Measurements from ENCODE around the gene GPR152.

The GPR152 gene

GRCh38 chr11:67442504-67443404, 9.8 kb downstream of the GPR152 start:
- DNase-seq (ENCODE audit: extremely low spot score, insufficient read length, low read depth) (no peak), FAIRE-seq (no peak)

GRCh38 chr11:67441731-67442351, 10.7 kb downstream of the GPR152 start:
- FAIRE-seq (no peak), DNase-seq (ENCODE audit: extremely low spot score, insufficient read length, low read depth) (no peak)

- DNase-seq (ENCODE audit: extremely low spot score, insufficient read length, low read depth) (no peak), FAIRE-seq (no peak)
Measured at GRCh38 chr11:67441098-67441563, 11.4 kb downstream of the GPR152 start.

DNA sequence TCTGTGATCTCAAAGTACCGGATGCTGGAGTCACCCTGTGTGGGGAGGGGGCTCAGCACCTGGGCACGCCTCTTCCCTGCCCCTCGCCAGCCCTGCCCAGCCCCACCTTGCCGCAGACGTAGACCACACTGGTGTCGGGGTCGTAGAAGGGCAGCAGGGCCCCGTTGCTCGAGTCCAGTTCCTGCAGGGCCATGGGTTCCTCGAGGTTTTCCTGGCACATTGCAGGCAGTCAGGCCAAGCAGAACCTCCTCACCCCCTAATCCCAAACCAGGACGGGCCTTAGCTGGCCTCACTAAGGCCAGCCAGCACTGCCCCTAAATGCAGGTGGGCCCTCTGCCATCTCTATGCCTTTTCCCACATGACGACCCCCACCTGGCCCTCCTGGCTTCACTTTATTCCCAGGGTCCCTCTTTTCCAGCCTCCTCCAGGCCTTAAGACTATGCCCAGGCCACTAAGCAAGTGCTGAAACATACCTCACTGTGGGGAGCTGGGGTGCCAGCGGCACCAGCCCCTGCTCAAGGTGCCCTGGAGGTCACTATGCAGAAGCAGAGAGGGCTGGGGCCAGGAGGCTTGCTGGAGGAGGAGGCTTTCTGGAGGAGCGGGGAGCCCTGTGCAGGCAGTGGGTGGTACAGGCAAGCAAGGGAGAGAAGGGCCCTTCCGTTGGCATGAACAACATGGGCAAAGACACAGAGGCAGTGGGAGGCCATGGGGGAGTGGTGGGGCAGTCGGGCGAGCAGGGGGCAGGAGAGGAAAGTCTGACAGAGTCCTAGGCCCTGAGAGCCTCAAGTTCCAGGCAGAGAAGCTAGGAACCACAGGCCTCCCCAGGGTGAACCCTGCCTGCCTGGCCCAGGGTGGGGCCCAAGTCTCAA, 12.1 kb downstream of the GPR152 start:
- FAIRE-seq, result no peak
- DNase-seq (ENCODE audit: extremely low spot score, insufficient read length, low read depth), result no peak

DNA sequence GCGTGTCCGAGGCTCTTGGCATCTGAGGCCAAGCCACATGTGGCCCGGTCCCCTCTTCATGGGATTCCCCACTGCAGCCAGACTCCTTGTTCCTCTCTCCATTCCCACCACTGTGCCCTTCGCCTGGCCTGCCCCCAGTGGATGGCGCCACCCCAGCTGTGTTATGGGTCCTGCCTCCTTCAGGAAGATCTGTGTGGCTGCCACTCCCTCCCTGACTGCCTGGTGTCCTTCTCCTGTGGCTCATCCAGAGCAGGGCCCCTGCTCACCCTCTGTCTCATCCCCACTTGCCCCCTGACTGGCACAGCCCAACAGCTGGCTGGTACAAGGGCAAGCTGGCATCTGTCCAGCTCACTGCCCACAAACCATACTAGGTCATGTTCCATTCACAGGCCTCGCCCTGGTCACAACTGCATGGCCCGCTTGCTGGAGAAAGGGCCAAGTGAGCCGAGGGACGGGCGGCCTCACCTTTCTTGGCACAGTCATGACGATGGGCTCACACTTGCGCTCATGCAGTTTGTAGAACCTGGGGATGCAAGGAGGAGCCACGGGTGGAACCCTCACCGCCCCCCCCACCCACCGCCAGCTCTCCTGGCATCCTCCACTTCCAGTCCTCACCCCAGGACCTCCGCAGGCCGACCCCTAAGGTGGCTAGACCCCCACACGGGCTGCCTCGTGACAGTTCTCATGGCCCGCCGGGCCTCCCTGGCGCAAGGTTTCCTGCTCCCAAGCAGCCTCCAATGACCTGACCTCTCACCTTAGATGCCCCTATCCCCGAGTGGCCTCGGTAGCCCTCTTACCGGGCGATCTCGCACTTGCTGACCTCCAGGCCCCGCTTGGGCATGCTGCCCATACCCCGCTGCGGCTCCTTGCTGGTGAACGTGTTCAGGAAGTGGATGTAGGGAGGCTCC, 13.0 kb downstream of the GPR152 start:
- FAIRE-seq, result no peak
- DNase-seq (ENCODE audit: extremely low spot score, insufficient read length, low read depth), result no peak

DNA sequence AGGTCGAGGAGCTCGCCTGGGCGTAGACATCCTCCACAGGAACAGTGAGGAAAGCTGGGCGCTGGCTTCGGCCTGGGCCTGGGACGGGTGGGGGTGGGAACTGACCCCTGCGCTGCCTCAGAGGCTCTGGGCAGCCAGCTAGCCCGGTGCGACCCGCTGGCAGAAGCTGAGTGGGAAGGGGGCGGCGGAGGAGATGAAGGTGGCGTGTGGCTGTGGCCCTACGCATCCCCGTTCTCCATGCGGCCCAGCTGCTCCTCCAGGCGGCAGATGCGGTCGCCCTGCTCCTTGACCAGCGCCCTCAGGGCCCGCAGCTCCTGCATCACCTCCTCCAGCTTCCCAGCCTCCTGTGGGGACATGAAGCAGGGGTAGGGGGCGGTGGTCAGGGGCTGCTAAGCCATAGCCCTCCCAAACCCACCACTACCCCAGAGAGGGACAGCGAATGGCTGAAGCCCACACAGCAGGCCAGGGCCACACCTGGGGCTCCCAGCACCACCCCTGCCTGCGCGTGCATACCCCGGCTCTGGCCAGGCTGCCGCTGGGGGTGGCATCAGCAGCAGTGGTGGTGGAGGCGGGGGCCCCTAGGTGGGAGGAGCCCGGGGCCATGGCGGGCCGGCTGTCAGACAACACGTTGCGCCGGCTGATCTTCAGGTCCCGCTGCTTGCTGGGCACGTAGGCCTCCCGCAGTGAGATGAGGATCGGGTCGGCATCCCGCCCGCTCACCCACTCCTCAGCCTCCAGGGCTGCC, 14.2 kb downstream of the GPR152 start:
- peak; percentile 61 for DNase-seq (ENCODE audit: extremely low spot score, insufficient read length, low read depth)
- peak; percentile 83 for FAIRE-seq

DNA sequence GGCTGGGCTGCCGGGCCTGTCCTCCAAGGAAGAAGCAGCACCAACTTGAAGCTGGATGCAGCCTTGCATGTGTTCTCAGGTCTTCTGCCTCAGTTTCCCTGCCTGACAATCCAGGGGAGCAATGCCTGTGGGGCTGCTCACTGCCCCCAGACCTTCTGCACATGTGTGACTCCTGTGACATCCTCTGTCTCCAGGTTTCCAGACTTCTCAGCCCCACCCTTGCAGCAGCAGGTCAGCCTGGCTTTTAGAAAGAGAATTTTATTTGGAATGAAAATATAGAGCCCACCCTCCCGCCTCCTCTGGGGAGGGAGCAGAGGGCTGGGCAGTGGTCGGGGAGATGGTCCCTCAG, 14.7 kb downstream of the GPR152 start:
- FAIRE-seq (no peak), DNase-seq (ENCODE audit: extremely low spot score, insufficient read length, low read depth) (no peak)

- FAIRE-seq, result no peak
- DNase-seq (ENCODE audit: extremely low spot score, insufficient read length, low read depth), result peak; percentile 67
Measured at GRCh38 chr11:67437082-67437808, 15.3 kb downstream of the GPR152 start, which contains the start of gene PTPRCAP. Gene PTPRCAP (minus strand): TSS chr11:67437682. CDS start chr11:67437619, 63 bp downstream.

GRCh38 chr11:67436459-67437081, 16.0 kb downstream of the GPR152 start:
- FAIRE-seq (peak; percentile 97), DNase-seq (ENCODE audit: extremely low spot score, insufficient read length, low read depth) (peak; percentile 73)

DNA sequence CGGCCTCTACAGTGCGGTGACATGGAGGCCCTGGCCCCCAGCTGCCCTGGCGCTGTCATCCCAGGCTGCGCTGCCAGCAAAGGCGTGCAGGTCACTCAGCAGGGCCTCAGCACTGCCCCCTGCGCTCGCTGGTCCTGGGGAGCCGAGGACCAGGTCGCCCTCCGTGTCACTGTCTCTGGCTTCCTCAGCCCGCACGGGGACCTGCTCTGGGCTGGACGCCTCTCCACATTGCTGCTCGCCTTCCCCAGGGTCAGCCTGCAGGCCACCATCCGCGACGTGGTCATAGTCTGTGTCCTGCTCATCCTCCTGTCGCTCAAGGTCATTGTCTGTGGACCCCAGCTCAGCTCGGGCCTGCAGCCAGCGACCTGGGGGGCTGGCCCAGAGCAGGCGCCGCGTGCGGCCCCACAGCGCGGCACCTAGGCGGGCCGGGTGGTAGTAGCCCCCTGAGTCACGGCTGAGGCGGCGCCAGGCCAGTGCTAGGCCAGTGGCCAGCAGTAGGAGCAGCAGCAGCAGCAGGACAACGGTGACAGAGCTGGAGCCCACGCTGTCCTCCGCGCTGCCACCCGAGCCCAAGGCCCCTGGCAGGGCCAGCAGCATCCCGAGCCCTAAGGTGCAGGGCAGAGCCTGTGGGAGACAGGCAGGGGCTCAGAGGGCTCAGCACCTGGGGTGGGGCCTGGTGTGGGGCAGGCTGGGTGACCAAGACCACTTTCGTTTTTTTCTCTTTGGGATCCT, 16.6 kb downstream of the GPR152 start:
- FAIRE-seq (no peak), DNase-seq (ENCODE audit: extremely low spot score, insufficient read length, low read depth) (no peak)

DNA sequence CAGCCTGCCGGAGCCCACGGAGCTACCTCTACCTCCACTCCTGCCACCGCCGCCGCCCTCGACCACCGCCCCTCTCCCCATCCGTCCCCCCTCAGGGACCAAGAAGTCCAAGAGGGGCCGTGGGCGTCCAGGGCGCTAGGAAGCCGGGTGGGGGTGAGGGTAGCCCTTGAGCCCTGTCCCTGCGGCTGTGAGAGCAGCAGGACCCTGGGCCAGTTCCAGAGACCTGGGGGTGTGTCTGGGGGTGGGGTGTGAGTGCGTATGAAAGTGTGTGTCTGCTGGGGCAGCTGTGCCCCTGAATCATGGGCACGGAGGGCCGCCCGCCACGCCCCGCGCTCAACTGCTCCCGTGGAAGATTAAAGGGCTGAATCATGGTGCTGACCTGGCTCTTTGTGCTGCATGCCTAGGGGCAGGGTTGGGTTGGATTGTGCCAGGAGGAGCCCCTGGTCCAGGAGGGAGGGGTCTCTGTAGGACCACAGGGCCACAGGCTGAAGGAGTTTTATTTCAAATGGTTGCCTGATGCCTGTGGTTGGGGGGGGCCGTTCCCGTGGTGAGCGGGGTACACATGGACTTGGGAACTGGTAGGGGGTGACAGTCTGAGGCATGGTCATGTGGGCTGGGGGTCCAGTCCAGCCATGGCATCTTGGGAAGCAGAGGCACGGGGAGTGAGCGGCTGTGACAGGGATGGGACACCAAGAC, 17.4 kb downstream of the GPR152 start:
- DNase-seq (ENCODE audit: extremely low spot score, insufficient read length, low read depth) (no peak), FAIRE-seq (no peak)

DNA sequence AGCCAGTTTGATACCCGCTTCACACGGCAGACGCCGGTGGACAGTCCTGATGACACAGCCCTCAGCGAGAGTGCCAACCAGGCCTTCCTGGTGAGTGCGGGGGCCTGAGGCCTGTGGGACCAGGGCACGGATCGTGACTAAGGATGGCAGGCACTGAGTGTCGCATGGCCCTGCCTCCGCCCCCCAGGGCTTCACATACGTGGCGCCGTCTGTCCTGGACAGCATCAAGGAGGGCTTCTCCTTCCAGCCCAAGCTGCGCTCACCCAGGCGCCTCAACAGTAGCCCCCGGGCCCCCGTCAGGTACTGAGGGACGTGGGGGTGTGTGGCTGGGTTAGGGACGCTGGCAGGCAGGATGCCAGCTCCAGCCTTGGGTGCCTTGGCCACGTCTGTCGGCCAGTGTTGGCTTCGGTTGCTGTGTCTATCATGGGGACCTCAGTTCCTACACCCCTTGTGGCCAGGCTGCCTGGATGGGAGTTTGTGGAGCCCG, 18.1 kb downstream of the GPR152 start:
- peak; percentile 15 for FAIRE-seq
- no peak for DNase-seq (ENCODE audit: extremely low spot score, insufficient read length, low read depth)

- FAIRE-seq (no peak), DNase-seq (ENCODE audit: extremely low spot score, insufficient read length, low read depth) (no peak)
Measured at GRCh38 chr11:67433536-67434394, 18.8 kb downstream of the GPR152 start.

GRCh38 chr11:67432655-67433349, 19.7 kb downstream of the GPR152 start:
- no peak for DNase-seq (ENCODE audit: extremely low spot score, insufficient read length, low read depth)
- FAIRE-seq, result no peak
